ENCODE data around the gene RBM39. TPM values are rescaled to one million over a fixed set of nuclear protein-coding genes. Genes with fewer than 3 reads are reported as not detected.

RBM39 gene
- total RNA-seq, 2 donors from 2014 or later = 264 to 309 TPM

GRCh38 chr20:35734777-35735649, 7.0 kb downstream of the RBM39 start:
- 39 to 43% methylated on average over 4 of the region's 4 CpGs for WGBS, 2 donors
- H3K9me3 ChIP-seq = no peaks in the 10 kb centered on the region
- H3K27me3 ChIP-seq = no peaks in the 10 kb centered on the region
- peaks cover 90% of the 10 kb centered on the region for H3K4me1 ChIP-seq
- peaks cover 9 to 35% of the 10 kb centered on the region in 2 donors for H3K36me3 ChIP-seq (replicated peaks in 1 of 2; ENCODE audit: insufficient read depth in 1 of 2, low read depth in 2 of 2)
- no peak for ATAC-seq
- no peak for DNase-seq
- intact Hi-C loops (cut with DNase I) = no loop called here
- no peak overlapping the region for H3K27ac ChIP-seq
- no peak overlapping the region for H3K4me3 ChIP-seq
- TF ChIP-seq POLR2A (IDR thresholded peaks at IDR 0.05) (no peak), CTCF (IDR thresholded peaks at IDR 0.05) (no peak)

- TF ChIP-seq CTCF (IDR thresholded peaks at IDR 0.05) (no peak), POLR2A (IDR thresholded peaks at IDR 0.05) (no peak)
- ATAC-seq (no peak), DNase-seq (no peak)
- H3K27ac ChIP-seq = no peak overlapping the region
- intact Hi-C loops (cut with DNase I) = no loop called here
- H3K36me3 ChIP-seq (replicated peaks in 1 of 2; ENCODE audit: insufficient read depth in 1 of 2, low read depth in 2 of 2) = peaks cover 9 to 38% of the 10 kb centered on the region in 2 donors
- H3K27me3 ChIP-seq = no peaks in the 10 kb centered on the region
- H3K9me3 ChIP-seq = no peaks in the 10 kb centered on the region
- no peak overlapping the region for H3K4me3 ChIP-seq
- H3K4me1 ChIP-seq = peaks cover 84% of the 10 kb centered on the region
These were observed 7.7 kb downstream of the RBM39 start for GRCh38 chr20:35734374-35734773.

DNA sequence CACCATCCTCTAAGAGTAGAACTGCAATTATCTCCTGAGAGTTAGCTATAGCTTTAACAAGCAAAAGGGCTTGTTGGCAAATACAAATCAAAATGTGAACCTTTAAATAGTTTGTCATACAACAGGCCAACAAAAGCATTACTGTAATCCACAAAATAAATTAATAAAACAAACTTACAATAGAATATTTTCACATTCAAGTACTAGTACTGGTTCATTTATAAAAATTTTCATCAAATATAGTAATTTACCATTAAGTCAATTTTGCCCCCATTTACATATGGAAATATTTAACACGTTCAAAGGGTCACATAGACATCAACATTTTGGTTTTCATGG, 9.4 kb downstream of the RBM39 start:
- DNase-seq = no peak
- no peak overlapping the region for H3K27ac ChIP-seq
- no peaks in the 10 kb centered on the region for H3K9me3 ChIP-seq
- peaks cover 68% of the 10 kb centered on the region for H3K4me1 ChIP-seq
- H3K36me3 ChIP-seq (replicated peaks in 1 of 2; ENCODE audit: insufficient read depth in 1 of 2, low read depth in 2 of 2) = peaks cover 9 to 41% of the 10 kb centered on the region in 2 donors
- intact Hi-C loops (cut with DNase I) = no loop called here
- 44 to 62% methylated on average over 1 of the region's 1 CpG for WGBS, 2 donors
- H3K27me3 ChIP-seq = no peaks in the 10 kb centered on the region
- no peak for TF ChIP-seq CTCF (IDR thresholded peaks at IDR 0.05)
- TF ChIP-seq POLR2A (IDR thresholded peaks at IDR 0.05) = no peak
- no peak overlapping the region for H3K4me3 ChIP-seq
- no peak for ATAC-seq

DNA sequence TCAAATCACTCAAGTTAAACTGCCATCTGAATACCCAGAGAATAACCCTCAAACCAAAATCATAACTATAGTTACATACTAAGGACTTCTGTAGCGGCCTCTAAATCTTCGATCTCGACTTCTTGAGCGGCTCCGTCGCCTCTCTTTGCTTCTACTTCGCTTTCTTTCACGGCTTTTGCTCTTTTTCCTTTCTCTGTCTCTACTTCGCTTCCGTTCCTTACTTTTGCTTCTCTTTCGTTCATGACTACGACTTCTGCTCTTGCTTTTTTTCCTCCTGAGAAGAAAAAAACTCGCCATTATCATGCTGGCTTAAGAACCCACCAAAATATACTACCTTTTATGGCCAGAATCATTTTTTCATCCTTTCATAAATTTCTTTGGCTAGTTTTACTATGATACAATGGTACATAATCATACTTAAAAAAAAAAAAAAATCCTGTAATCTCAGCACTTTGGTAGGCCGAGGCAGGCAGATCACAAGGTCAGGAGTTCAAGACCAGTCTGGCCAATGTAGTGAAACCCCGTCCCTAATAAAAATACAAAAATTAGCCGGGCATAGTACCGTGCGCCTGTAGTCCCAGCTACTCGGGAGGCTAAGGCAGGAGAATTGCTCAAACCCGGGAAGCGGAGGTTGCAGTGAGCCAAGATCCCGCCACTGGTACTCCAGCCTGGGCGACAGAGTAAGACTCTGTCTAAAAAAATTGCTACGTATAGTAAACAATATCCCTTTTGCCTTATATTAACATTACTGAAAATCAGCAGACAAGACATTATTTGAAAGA, 10.0 kb downstream of the RBM39 start:
- Histone ChIP-seq H3K27me3 (no peaks in the 10 kb centered on the region), H3K36me3 (replicated peaks in 1 of 2; ENCODE audit: insufficient read depth in 1 of 2, low read depth in 2 of 2) (peaks cover 15 to 41% of the 10 kb centered on the region in 2 donors), H3K4me1 (peaks cover 62% of the 10 kb centered on the region), H3K4me3 (no peak overlapping the region), H3K9me3 (no peaks in the 10 kb centered on the region), H3K27ac (no peak overlapping the region)
- intact Hi-C loops (cut with DNase I) = no loop called here
- DNase-seq (no peak), ATAC-seq (no peak)
- TF ChIP-seq CTCF (IDR thresholded peaks at IDR 0.05) = no peak
- TF ChIP-seq POLR2A (IDR thresholded peaks at IDR 0.05) = no peak
- 85 to 91% methylated on average over 24 of the region's 24 CpGs for WGBS, 2 donors
